ENCODE results near the gene BCL11B. TPM values are rescaled to one million over a fixed set of nuclear protein-coding genes. Genes with fewer than 3 reads are reported as not detected.

The BCL11B gene
- total RNA-seq, 4 donors from 2014 or later: 0.21 to 0.78 (median 0.26) TPM

DNA sequence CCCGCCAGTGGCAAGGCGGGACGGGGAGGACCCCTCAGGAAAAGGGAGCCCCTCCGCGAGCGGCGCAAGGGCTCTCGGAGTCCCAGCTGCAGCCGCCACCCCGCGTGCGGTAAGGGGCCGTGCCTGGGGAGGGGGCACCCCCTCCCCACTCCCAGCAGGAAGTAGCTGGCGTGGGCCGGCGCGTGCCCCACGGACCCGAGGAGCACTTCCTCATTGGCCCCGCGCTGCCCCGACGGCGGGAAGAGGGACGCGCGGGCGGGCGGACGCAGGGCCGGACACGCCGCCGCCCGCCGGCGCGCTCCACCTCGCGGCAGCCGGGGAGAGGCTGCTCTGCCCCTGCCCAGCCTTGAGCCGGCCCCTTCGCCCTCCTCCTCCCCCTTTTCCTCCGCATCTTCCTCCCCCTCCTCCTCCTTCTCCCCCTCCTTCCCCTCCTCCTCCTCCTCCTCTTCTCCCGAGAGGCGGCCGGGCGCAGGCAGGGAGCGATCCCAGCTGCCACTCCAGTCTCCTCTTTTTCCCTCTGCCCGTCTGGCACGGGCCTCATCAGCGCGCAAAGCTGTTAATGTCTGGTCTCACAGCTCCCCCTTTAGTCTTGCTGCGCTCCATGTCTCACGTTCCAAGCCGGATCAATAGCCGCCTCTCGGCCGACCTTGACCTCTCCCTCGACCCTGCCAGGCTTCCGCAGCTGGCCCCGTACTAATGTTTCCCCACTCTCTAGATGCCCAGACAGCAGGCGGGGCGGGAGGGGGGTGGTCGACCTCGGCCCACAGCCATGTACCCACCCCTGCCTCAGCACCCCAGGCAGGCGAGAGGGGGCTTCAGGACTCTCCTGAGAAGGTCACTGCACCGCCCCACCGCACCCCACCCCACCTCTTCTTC, 2.6 kb upstream of the BCL11B start:
- Histone ChIP-seq H3K4me1 (peaks cover 0 to 55% (median 26%) of the 10 kb centered on the region in 4 donors), H3K4me3 (peak overlapping the region in 2 of 4 donors; percentile 39 to 50), H3K27me3 (peaks cover 0 to 83% of the 10 kb centered on the region in 2 donors), H3K27ac (peak overlapping the region in 1 of 4 donors; percentile 32), H3K36me3 (no peaks in the 10 kb centered on the region), H3K9me3 (no peaks in the 10 kb centered on the region)
- peak in 2 of 5 experiments; percentile 3 to 43 for TF ChIP-seq CTCF (IDR thresholded peaks at IDR 0.05)
- no peak for TF ChIP-seq EP300 (IDR thresholded peaks at IDR 0.05)
- no peak for TF ChIP-seq POLR2A (IDR thresholded peaks at IDR 0.05)
- WGBS, 2 donors: 1 to 2% methylated on average over 39 to 56 of the region's 69 CpGs
- DNase-seq (ENCODE audit: low spot score in 2 of 2): peak in 1 of 2 donors; percentile 22

GRCh38 chr14:99273766-99274345, 1.9 kb upstream of the BCL11B start:
- WGBS, 2 donors: 3% methylated on average over 26 of the region's 34 CpGs
- Histone ChIP-seq H3K27ac (peak overlapping the region in 1 of 4 donors; percentile 37), H3K4me3 (peak overlapping the region in 2 of 4 donors; percentile 39 to 50), H3K9me3 (no peaks in the 10 kb centered on the region), H3K36me3 (no peaks in the 10 kb centered on the region), H3K27me3 (peaks cover 0 to 87% of the 10 kb centered on the region in 2 donors), H3K4me1 (peaks cover 0 to 60% (median 26%) of the 10 kb centered on the region in 4 donors)
- TF ChIP-seq POLR2A (IDR thresholded peaks at IDR 0.05): no peak
- DNase-seq (ENCODE audit: low spot score in 2 of 2): no peak

GRCh38 chr14:99272899-99273765, 1.1 kb upstream of the BCL11B start:
- no peak for DNase-seq (ENCODE audit: low spot score in 2 of 2)
- no peak for TF ChIP-seq EP300 (IDR thresholded peaks at IDR 0.05)
- no peak for TF ChIP-seq POLR2A (IDR thresholded peaks at IDR 0.05)
- no peak for TF ChIP-seq CTCF (IDR thresholded peaks at IDR 0.05)
- H3K9me3 ChIP-seq: no peaks in the 10 kb centered on the region
- H3K27me3 ChIP-seq: peaks cover 0 to 90% of the 10 kb centered on the region in 2 donors
- peak overlapping the region in 3 of 4 donors; percentile 7 to 50 (median 39) for H3K4me3 ChIP-seq
- H3K4me1 ChIP-seq: peaks cover 0 to 60% (median 26%) of the 10 kb centered on the region in 4 donors
- WGBS, 2 donors: 2% methylated on average over 33 to 53 of the region's 53 CpGs
- no peaks in the 10 kb centered on the region for H3K36me3 ChIP-seq
- H3K27ac ChIP-seq: peak overlapping the region in 1 of 4 donors; percentile 37

- no peaks in the 10 kb centered on the region for H3K36me3 ChIP-seq
- H3K27me3 ChIP-seq: peaks cover 0 to 91% of the 10 kb centered on the region in 2 donors
- TF ChIP-seq EP300 (IDR thresholded peaks at IDR 0.05) (no peak), CTCF (IDR thresholded peaks at IDR 0.05) (no peak), POLR2A (IDR thresholded peaks at IDR 0.05) (no peak)
- peaks cover 0 to 60% (median 26%) of the 10 kb centered on the region in 4 donors for H3K4me1 ChIP-seq
- DNase-seq (ENCODE audit: low spot score in 2 of 2): no peak
- WGBS, 2 donors: 0 to 2% methylated on average over 10 of the region's 10 CpGs
- peak overlapping the region in 2 of 4 donors; percentile 47 to 50 for H3K4me3 ChIP-seq
- H3K27ac ChIP-seq: no peak overlapping the region
- no peaks in the 10 kb centered on the region for H3K9me3 ChIP-seq
Measured at GRCh38 chr14:99272632-99272898, 568 bp upstream of the BCL11B start.

DNA sequence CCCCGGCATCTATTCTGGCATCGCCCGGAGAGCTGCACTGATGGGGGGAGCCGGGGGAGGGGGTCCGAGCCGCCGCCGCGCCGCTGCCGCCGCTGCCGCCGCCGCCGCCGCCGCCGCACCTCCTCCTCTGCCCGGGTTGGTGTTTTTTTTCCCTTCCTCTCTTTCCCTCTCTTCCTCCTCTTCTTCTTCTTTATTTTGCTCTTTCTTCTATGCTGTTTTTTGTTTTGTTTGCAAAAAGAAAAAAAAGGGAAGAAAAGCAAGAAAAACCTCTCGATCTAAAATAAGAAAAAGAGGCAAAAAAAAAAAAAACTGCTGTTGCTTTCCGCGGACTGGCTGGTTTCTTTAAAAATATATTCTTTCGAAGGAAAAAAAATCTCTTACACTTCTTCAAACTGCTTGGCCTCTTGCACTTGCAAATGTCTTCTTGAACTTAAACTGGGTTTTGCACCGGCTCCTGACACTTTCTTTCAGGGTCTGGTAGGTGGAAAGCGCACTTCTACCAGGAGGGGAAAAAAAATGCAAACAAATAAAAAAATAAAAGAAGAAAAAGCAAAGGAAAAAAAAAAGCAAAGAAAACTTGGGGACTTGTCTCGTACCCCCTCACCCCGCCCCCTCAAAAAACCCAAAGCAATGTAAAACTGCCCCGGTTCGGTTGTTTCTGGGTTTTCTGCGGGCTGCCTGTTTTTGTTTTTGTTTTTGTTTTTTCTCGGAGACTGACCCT, 616 bp downstream of the BCL11B start:
- WGBS, 2 donors: 2 to 3% methylated on average over 32 of the region's 32 CpGs
- Histone ChIP-seq H3K27me3 (peaks cover 0 to 96% of the 10 kb centered on the region in 2 donors), H3K27ac (peak overlapping the region in 1 of 4 donors; percentile 74), H3K4me1 (peaks cover 0 to 65% (median 26%) of the 10 kb centered on the region in 4 donors), H3K9me3 (no peaks in the 10 kb centered on the region), H3K4me3 (peak overlapping the region in 3 of 4 donors; percentile 7 to 50 (median 47)), H3K36me3 (no peaks in the 10 kb centered on the region)
- no peak for DNase-seq (ENCODE audit: low spot score in 2 of 2)
- TF ChIP-seq EP300 (IDR thresholded peaks at IDR 0.05) (no peak), CTCF (IDR thresholded peaks at IDR 0.05) (no peak), POLR2A (IDR thresholded peaks at IDR 0.05) (no peak)

All from tibial nerve (tissue), 4 donors.